Measurements from ENCODE around the gene LRMDA. TPM values are rescaled to one million over a fixed set of nuclear protein-coding genes. Genes with fewer than 3 reads are reported as not detected.

LRMDA gene
- total RNA-seq, 6 donors from 2014 or later: 12.8 to 185 (median 18.1) TPM

- TF ChIP-seq EP300 (IDR thresholded peaks at IDR 0.05): no peak
- no peak for TF ChIP-seq POLR2A (IDR thresholded peaks at IDR 0.05)
- TF ChIP-seq POLR2AphosphoS5 (IDR thresholded peaks at IDR 0.05): no peak
- TF ChIP-seq CTCF (IDR thresholded peaks at IDR 0.05): no peak
- no peaks in the 10 kb centered on the region for H3K27me3 ChIP-seq
- no peak for ATAC-seq (ENCODE audit: low FRiP score in 2 of 2)
- no peak overlapping the region for H3K4me3 ChIP-seq
- no peaks in the 10 kb centered on the region for H3K9me3 ChIP-seq
- no peak for DNase-seq
- no peak overlapping the region for H3K27ac ChIP-seq
- WGBS, 2 donors: 93 to 100% methylated on average over 1 of the region's 1 CpG
- no peaks in the 10 kb centered on the region for H3K4me1 ChIP-seq
- no peaks in the 10 kb centered on the region for H3K36me3 ChIP-seq
Measured at GRCh38 chr10:75858339-75858738, 426.9 kb downstream of the LRMDA start.

GRCh38 chr10:75859141-75859540 lies 427.7 kb downstream of the LRMDA start:
- DNase-seq (no peak), ATAC-seq (ENCODE audit: low FRiP score in 2 of 2) (no peak)
- no peak for TF ChIP-seq EP300 (IDR thresholded peaks at IDR 0.05)
- no peak for TF ChIP-seq POLR2AphosphoS5 (IDR thresholded peaks at IDR 0.05)
- TF ChIP-seq POLR2A (IDR thresholded peaks at IDR 0.05): no peak
- TF ChIP-seq CTCF (IDR thresholded peaks at IDR 0.05): no peak
- WGBS, 2 donors: 72 to 91% methylated on average over 1 of the region's 1 CpG
- no peaks in the 10 kb centered on the region for H3K36me3 ChIP-seq
- H3K4me3 ChIP-seq: no peak overlapping the region
- no peaks in the 10 kb centered on the region for H3K9me3 ChIP-seq
- no peaks in the 10 kb centered on the region for H3K4me1 ChIP-seq
- H3K27ac ChIP-seq: no peak overlapping the region
- no peaks in the 10 kb centered on the region for H3K27me3 ChIP-seq

DNA sequence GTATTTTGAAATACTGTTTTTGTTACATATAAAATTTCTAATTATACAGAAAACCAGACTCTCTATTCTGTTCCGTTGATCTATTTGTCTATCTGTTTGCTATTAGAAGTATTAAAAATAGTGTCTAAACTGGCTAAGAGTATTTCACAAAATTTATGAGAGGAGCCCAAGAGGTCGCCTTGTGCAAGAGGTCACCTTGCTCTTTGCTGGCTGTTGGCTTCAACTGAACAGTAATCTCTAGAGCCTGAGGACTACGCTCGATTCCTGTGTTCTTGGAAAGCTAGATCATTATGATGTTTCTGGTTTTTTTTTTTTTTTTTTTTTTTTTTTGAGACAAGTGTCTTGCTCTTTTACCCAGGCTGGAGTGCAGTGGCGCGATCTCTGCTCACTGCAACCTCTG lies 428.6 kb downstream of the LRMDA start:
- Histone ChIP-seq H3K36me3 (no peaks in the 10 kb centered on the region), H3K4me1 (no peaks in the 10 kb centered on the region), H3K9me3 (no peaks in the 10 kb centered on the region), H3K4me3 (no peak overlapping the region), H3K27me3 (no peaks in the 10 kb centered on the region), H3K27ac (no peak overlapping the region)
- TF ChIP-seq POLR2A (IDR thresholded peaks at IDR 0.05) (no peak), CTCF (IDR thresholded peaks at IDR 0.05) (no peak), EP300 (IDR thresholded peaks at IDR 0.05) (no peak), POLR2AphosphoS5 (IDR thresholded peaks at IDR 0.05) (no peak)
- DNase-seq: no peak
- ATAC-seq (ENCODE audit: low FRiP score in 2 of 2): no peak
- WGBS, 2 donors: 74 to 75% methylated on average over 6 of the region's 6 CpGs

DNA sequence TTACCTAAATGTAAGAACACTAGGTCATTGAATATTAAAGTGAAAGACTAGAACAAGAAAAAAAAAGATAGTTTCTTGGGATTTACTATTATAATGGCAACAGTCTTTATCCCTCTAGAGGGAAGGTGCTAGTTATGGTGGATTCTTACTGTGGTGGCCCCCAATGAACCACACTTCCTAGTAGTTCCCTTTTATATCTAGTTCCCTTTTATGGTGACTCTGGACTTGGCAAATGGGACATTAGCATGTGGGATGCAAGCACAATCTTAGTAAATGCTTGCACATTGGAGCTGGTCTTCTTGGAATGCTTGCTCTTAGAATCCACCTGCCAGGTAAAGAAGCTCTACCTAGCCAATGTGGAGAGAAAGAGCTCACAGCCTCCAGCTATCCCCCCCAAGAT lies 430.2 kb downstream of the LRMDA start:
- DNase-seq (no peak), ATAC-seq (ENCODE audit: low FRiP score in 2 of 2) (no peak)
- no peak overlapping the region for H3K4me3 ChIP-seq
- TF ChIP-seq POLR2A (IDR thresholded peaks at IDR 0.05): no peak
- TF ChIP-seq EP300 (IDR thresholded peaks at IDR 0.05): no peak
- no peak for TF ChIP-seq CTCF (IDR thresholded peaks at IDR 0.05)
- TF ChIP-seq POLR2AphosphoS5 (IDR thresholded peaks at IDR 0.05): no peak
- no peaks in the 10 kb centered on the region for H3K36me3 ChIP-seq
- no peaks in the 10 kb centered on the region for H3K9me3 ChIP-seq
- H3K27me3 ChIP-seq: no peaks in the 10 kb centered on the region
- H3K27ac ChIP-seq: no peak overlapping the region
- no peaks in the 10 kb centered on the region for H3K4me1 ChIP-seq

- Histone ChIP-seq H3K36me3 (no peaks in the 10 kb centered on the region), H3K27ac (no peak overlapping the region), H3K4me1 (no peaks in the 10 kb centered on the region), H3K9me3 (no peaks in the 10 kb centered on the region), H3K27me3 (no peaks in the 10 kb centered on the region), H3K4me3 (no peak overlapping the region)
- WGBS, 2 donors: 88 to 98% methylated on average over 4 of the region's 4 CpGs
- ATAC-seq (ENCODE audit: low FRiP score in 2 of 2) (no peak), DNase-seq (no peak)
- TF ChIP-seq CTCF (IDR thresholded peaks at IDR 0.05) (no peak), POLR2AphosphoS5 (IDR thresholded peaks at IDR 0.05) (no peak), POLR2A (IDR thresholded peaks at IDR 0.05) (no peak), EP300 (IDR thresholded peaks at IDR 0.05) (no peak)
Measured at GRCh38 chr10:75862935-75863334, 431.5 kb downstream of the LRMDA start.
